Ovary (tissue), 3 donors: ENCODE data around the gene ZNF205.

Source experiments
- CTCF ChIP-seq, 3 donors: fragments of 450-650 bp in 2 of 3; fragments of 200-600 bp in 1 of 3; IDR thresholded peaks; one replicate each; pipeline versions ENCODE4 v1.5.1 to v1.8.0; 2016 to 2022; ENCODE audit warnings: antibody characterized with exemption in 3 of 3, mild to moderate bottlenecking in 1 of 3
- POLR2A ChIP-seq: fragments of 450-650 bp; IDR thresholded peaks from one replicate; pipeline ENCODE4 v1.6.1; 2017; ENCODE audit warnings: antibody characterized with exemption, mild to moderate bottlenecking, moderate library complexity
- donor health status: DM: no; HTN: no; CAD: no.

GRCh38 chr16:3131755-3132377 is 19.5 kb downstream of the ZNF205 start:
- TF ChIP-seq CTCF (IDR thresholded peaks at IDR 0.05) (peak in 1 of 3 donors; percentile 17), POLR2A (no peak)
